Measurements from ENCODE around the gene PCDHA9.

DNA sequence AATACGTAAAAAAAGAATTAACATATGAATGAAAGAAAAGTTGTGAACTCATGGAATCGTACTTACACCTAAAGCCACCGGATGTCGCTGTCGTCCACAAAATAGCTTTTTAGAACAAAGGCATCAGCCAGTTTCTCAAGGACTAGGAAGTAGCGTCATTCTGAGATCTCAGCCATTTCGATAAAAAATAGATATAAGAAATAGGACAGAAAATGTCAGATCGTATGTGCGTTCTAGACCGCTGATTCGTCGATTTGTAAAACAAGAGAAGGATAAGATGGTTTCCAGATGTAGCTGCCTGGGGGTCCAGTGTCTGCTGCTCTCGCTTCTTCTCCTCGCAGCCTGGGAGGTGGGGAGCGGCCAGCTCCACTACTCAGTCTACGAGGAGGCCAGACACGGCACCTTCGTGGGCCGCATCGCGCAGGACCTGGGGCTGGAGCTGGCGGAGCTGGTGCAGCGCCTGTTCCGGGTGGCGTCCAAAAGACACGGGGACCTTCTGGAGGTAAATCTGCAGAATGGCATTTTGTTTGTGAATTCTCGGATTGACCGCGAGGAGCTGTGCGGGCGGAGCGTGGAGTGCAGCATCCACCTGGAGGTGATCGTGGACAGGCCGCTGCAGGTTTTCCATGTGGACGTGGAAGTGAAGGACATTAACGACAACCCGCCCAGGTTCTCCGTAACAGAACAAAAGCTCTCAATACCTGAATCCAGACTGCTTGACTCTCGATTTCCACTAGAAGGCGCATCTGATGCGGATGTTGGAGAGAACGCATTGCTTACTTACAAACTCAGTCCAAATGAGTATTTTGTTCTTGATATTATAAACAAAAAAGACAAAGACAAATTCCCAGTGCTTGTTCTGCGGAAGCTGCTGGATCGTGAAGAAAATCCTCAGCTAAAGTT, 7.8 kb downstream of the PCDHA9 start, which contains the start of gene PCDHA10:
- no peak for TF ChIP-seq CTCF (IDR thresholded peaks at IDR 0.05)
- no peak for TF ChIP-seq POLR2A (IDR thresholded peaks at IDR 0.05)
- TF ChIP-seq EP300 (IDR thresholded peaks at IDR 0.05), result no peak
